ENCODE data around the gene MPZL2. TPM values are rescaled to one million over a fixed set of nuclear protein-coding genes. Genes with fewer than 3 reads are reported as not detected.

Gene MPZL2
- total and polyA plus RNA-seq, 12 donors = 4.0 to 23.4 (median 12.3) TPM

- Histone ChIP-seq H3K27ac (peak overlapping the region in 6 of 10 donors; percentile 19 to 85 (median 45)), H3K27me3 (no peaks in the 10 kb centered on the region), H3K4me3 (peak overlapping the region in 1 of 10 donors; percentile 16), H3K36me3 (peaks cover 0 to 22% (median 0%) of the 10 kb centered on the region in 9 donors), H3K9me3 (no peaks in the 10 kb centered on the region), H3K4me1 (peaks cover 0 to 96% (median 17%) of the 10 kb centered on the region in 9 donors)
- WGBS, 2 donors = 53 to 71% methylated on average over 7 of the region's 7 CpGs
- TF ChIP-seq, protein P1, sequence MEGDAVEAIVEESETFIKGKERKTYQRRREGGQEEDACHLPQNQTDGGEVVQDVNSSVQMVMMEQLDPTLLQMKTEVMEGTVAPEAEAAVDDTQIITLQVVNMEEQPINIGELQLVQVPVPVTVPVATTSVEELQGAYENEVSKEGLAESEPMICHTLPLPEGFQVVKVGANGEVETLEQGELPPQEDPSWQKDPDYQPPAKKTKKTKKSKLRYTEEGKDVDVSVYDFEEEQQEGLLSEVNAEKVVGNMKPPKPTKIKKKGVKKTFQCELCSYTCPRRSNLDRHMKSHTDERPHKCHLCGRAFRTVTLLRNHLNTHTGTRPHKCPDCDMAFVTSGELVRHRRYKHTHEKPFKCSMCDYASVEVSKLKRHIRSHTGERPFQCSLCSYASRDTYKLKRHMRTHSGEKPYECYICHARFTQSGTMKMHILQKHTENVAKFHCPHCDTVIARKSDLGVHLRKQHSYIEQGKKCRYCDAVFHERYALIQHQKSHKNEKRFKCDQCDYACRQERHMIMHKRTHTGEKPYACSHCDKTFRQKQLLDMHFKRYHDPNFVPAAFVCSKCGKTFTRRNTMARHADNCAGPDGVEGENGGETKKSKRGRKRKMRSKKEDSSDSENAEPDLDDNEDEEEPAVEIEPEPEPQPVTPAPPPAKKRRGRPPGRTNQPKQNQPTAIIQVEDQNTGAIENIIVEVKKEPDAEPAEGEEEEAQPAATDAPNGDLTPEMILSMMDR (IDR thresholded peaks at IDR 0.05) = no peak
- intact Hi-C loops (cut with DNase I) = no loop called here
- ATAC-seq (peak in 5 of 8 donors; percentile 41 to 86 (median 55)), DNase-seq (peak in 1 of 2 donors; percentile 21)
These were observed 51.9 kb downstream of the MPZL2 start for GRCh38 chr11:118212131-118212725.

DNA sequence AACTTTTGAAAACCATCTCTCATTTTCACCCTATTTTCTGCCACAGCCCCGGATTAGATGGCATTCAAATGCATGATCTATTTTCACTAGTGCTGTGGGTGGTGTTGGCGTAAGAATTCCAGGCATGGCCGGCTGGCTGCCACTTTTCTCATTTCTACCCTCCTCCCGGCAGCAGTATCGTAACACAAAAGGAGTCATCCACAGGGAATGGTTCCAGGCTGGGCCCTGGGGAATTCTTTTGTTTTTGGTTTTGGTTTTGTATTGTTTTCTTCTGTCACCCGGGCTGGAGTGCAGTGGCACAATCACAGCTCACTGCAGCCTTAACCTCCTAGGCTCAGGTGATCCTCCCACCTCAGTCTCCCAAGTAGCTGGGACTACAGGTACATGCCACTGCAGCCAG is 53.1 kb downstream of the MPZL2 start:
- Histone ChIP-seq H3K36me3 (peaks cover 0 to 22% (median 0%) of the 10 kb centered on the region in 9 donors), H3K9me3 (no peaks in the 10 kb centered on the region), H3K4me3 (peak overlapping the region in 1 of 10 donors; percentile 4), H3K27me3 (no peaks in the 10 kb centered on the region), H3K4me1 (peaks cover 0 to 96% (median 23%) of the 10 kb centered on the region in 9 donors), H3K27ac (peak overlapping the region in 7 of 10 donors; percentile 33 to 85 (median 64))
- 10 to 19% methylated on average over 6 of the region's 6 CpGs for WGBS, 2 donors
- DNase-seq (peak in 1 of 2 donors; percentile 46), ATAC-seq (peak in 6 of 8 donors; percentile 63 to 84 (median 74))
- intact Hi-C loops (cut with DNase I) = no loop called here
- TF ChIP-seq, protein P1 (IDR thresholded peaks at IDR 0.05) = no peak

DNA sequence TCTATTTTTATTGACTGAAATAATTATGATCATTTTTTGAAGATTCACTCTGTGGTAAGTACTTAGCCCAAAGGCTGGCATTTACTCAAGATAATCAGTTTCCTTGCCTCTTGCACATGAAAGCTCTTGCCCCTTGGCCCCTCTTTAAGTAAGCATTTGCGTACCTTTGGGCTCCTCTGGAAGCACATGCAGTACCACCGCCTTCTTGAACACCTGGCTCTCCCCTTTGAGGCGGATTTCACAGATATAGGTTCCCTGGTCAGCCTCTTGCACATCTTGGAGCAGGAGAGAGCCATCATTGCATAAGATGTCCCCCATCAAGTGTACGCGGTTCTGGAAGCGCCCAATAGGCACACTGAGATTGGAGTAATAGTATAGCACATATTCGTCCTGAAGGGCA is 53.8 kb downstream of the MPZL2 start:
- H3K4me1 ChIP-seq = peaks cover 0 to 96% (median 25%) of the 10 kb centered on the region in 9 donors
- H3K27me3 ChIP-seq = no peaks in the 10 kb centered on the region
- WGBS, 2 donors = 88 to 94% methylated on average over 7 of the region's 7 CpGs
- peaks cover 0 to 26% (median 0%) of the 10 kb centered on the region in 9 donors for H3K36me3 ChIP-seq
- TF ChIP-seq, protein P1 (IDR thresholded peaks at IDR 0.05) = no peak
- no peak for ATAC-seq
- H3K27ac ChIP-seq = peak overlapping the region in 7 of 10 donors; percentile 33 to 85 (median 64)
- DNase-seq = no peak
- H3K9me3 ChIP-seq = no peaks in the 10 kb centered on the region
- H3K4me3 ChIP-seq = no peak overlapping the region
- intact Hi-C loops (cut with DNase I) = no loop called here

DNA sequence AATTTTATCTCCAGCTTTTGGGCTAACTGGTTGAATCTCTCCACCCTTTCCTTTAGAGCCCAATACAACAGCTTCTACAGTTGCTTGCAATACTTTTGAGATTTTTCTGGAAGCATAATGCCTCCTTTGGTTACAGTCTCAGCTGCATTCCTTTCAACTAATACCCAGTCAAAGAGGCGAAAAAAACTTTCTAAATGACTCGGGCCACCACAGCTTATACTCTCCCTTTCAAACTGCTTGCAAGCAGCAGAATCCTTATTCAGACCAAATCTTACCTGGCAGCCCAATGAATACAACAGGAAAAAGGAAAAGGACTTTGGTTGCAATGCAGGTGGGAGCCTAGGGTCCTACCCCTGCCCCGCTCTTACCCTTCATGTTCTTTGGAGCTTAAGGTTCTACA is 55.1 kb downstream of the MPZL2 start:
- H3K27me3 ChIP-seq = no peaks in the 10 kb centered on the region

More for the DNA sequence above, 55.1 kb downstream of the MPZL2 start:
- Histone ChIP-seq H3K27ac (peak overlapping the region in 1 of 10 donors; percentile 44), H3K9me3 (no peaks in the 10 kb centered on the region), H3K4me3 (no peak overlapping the region), H3K36me3 (peaks cover 0 to 39% (median 0%) of the 10 kb centered on the region in 9 donors), H3K4me1 (peaks cover 0 to 97% (median 25%) of the 10 kb centered on the region in 9 donors)
- 89 to 93% methylated on average over 3 of the region's 3 CpGs for WGBS, 2 donors
- no peak for DNase-seq
- ATAC-seq = no peak
- intact Hi-C loops (cut with DNase I) = no loop called here
- TF ChIP-seq, protein P1 (IDR thresholded peaks at IDR 0.05) = no peak
